ENCODE data around the gene RIC3.

The RIC3 gene

GRCh38 chr11:8066911-8067455 lies 101.8 kb downstream of the RIC3 start:
- DNase-seq (ENCODE audit: low spot score), result no peak

GRCh38 chr11:8066036-8066910 lies 102.6 kb downstream of the RIC3 start:
- DNase-seq (ENCODE audit: low spot score), result no peak

DNA sequence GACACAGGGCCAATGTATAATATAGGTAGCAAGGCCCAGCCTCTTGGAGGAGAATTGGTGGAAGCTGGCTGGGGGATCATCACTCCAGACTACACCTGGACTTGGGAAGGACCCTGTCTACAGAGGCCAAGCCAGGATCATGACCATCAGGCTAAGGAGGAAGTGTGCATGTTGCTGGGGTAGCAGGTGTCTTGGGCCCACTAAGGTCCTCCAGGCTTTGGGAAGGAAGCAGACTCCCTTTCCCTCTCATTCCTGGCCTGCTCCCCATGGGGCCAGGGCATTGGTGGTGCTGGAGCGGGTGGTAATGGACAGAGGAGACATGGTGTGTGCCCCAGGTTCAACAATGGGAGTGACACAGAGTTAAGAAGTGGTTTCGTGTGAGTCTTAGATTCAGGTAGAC lies 103.8 kb downstream of the RIC3 start:
- no peak for DNase-seq (ENCODE audit: low spot score)

DNA sequence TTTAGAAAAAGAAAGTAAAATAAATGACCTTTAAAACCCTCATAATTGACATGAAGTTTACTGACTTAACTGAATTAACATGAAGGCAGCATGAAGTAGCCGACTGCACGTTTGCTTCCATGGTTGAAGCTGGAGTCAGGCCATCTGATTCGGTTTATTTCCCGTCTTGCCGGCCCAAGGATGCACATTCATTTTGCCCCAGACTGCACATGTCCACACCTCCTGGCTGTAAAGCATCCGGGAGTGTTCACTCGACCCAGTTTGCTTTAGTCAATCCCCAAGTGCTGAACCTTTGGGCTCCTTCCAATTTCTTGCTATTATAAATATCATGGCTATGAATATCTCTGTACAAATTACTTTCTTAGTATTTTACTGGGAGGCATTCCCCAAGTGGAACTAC lies 105.5 kb downstream of the RIC3 start:
- DNase-seq (ENCODE audit: low spot score), result peak; percentile 45

DNA sequence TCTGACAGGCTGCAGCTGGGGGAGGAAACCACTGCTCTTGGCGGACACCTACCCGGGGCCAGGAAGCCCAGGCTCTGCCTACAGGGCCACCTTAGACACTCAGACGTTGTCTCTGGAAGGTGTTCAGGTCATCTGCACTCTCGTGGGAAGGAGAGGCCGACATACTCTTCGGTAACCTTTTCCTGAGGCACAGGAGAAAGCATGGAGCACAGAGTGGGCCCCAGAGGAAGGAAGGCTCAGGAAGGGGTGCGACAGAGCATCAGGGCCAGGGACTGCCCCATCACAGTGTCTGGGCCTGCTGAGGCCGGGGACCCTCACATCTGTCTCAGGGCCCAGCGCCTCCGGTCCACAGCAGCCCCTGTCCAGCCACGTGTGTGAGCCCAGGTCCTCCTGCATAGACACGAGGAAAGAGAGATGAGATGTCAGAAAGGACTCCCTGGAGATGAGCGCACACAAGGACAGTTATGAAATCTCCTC lies 106.0 kb downstream of the RIC3 start:
- no peak for DNase-seq (ENCODE audit: low spot score)

GRCh38 chr11:8061555-8062428 lies 107.0 kb downstream of the RIC3 start:
- DNase-seq (ENCODE audit: low spot score), result no peak

GRCh38 chr11:8060801-8061554 lies 107.8 kb downstream of the RIC3 start:
- peak; percentile 65 for DNase-seq (ENCODE audit: low spot score)

DNA sequence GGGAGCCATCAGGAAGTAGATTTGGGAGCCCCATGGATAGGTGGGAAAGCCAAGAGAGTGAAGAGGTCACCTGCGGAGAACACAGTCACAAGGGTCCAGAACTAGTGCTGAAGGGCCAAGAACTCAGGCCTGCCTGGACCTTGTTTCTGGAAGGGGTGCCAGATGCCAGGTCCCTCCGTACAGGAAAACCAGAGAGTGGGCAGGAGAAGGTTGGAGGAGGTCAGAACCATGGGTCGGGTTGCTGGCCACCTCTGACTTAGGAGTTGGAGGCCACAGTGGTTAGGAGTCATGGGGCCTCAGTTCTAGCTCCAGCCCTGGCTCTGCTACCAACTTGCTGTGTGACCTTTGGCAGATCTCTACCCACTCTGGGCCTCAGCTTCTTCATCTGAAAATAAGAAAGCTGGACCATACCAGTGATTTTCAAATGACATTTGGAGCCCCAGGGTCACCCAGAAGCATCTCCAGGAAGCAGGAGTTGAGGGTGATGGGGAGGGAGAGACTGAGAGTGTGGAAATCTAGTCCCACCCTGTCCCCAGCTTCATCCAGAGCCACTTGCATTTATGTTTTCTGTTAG lies 108.6 kb downstream of the RIC3 start:
- DNase-seq (ENCODE audit: low spot score), result no peak

DNA sequence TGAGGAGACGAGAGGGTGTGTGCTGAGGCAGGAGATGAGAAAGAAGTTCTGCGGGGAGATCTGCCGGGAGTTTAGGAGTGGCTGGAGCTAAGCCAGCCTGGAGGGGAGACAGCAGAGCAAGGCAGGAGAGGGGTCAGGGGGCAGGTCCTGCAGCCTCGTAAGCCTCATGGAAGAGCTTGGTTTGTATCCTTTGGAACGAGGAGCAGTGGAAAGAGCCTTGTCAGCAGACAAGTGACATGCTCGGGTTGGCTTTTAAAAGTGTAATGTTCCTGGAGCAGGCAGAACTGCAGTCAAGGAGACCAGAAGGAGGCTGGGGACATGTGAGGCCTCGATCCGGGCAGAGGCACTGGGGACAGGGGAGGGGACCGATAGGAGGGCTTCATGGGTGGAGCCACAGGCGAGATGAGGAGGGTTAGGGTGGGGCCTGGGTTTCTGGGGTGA lies 109.2 kb downstream of the RIC3 start:
- no peak for DNase-seq (ENCODE audit: low spot score)

DNA sequence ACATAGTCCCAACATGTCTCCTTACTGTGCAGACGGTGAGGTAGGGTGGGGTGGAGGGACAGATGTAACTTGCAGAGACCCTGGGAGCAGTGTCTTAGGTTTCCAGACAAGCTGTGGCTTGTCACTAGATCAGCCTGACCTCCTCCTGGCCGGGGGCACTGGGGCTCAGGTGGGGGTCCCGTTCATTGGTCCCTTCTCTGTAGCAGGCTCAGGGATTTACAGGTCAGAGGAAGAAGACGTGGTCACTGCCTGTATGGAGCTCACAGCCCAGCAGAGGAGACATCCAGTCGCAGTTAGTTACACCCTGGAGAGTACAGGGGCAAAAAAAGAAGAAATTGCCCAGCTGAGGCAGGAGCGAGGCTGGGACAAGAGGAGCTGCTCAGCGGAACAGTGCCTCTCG lies 109.8 kb downstream of the RIC3 start:
- DNase-seq (ENCODE audit: low spot score), result no peak

GRCh38 chr11:8058216-8058615 lies 110.6 kb downstream of the RIC3 start:
- DNase-seq (ENCODE audit: low spot score), result no peak

- DNase-seq (ENCODE audit: low spot score), result peak; percentile 69
Observed at GRCh38 chr11:8056810-8057463, 111.9 kb downstream of the RIC3 start.

All from AG08395 (cell line).